ENCODE results near the gene NR1H4.

GRCh38 chr12:100504804-100505203 lies 31.1 kb downstream of the NR1H4 start:
- no peak for TF ChIP-seq CREB1 (CRISPR knock-in tag; IDR thresholded peaks at IDR 0.05; ENCODE audit: low read depth)
- TF ChIP-seq, protein P1, sequence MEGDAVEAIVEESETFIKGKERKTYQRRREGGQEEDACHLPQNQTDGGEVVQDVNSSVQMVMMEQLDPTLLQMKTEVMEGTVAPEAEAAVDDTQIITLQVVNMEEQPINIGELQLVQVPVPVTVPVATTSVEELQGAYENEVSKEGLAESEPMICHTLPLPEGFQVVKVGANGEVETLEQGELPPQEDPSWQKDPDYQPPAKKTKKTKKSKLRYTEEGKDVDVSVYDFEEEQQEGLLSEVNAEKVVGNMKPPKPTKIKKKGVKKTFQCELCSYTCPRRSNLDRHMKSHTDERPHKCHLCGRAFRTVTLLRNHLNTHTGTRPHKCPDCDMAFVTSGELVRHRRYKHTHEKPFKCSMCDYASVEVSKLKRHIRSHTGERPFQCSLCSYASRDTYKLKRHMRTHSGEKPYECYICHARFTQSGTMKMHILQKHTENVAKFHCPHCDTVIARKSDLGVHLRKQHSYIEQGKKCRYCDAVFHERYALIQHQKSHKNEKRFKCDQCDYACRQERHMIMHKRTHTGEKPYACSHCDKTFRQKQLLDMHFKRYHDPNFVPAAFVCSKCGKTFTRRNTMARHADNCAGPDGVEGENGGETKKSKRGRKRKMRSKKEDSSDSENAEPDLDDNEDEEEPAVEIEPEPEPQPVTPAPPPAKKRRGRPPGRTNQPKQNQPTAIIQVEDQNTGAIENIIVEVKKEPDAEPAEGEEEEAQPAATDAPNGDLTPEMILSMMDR (conservative IDR thresholded peaks at IDR 0.05; ENCODE audit: low read depth in 2 of 2) = no peak
